OCI-LY1 (cell line): ENCODE results near the gene SGO2.

Experiments used
- EZH2 ChIP-seq: fragments of 200-600 bp; sonication (generic), shearing (Covaris generic); IDR thresholded peaks from 2 replicates; pipeline ENCODE4 v1.8.0; 2017; ENCODE audit warnings: borderline replicate concordance, mixed run types, mild to moderate bottlenecking, antibody characterized with exemption, low read length, moderate library complexity, mixed read lengths
- TF ChIP-seq, protein P1 (sequence below): fragments of 200-600 bp; sonication (generic), shearing (Covaris generic); IDR thresholded peaks from 2 replicates; pipeline ENCODE4 v1.5.1; 2017; ENCODE audit warnings: mild to moderate bottlenecking, antibody characterized with exemption, low read length, moderate library complexity, mixed read lengths

DNA sequence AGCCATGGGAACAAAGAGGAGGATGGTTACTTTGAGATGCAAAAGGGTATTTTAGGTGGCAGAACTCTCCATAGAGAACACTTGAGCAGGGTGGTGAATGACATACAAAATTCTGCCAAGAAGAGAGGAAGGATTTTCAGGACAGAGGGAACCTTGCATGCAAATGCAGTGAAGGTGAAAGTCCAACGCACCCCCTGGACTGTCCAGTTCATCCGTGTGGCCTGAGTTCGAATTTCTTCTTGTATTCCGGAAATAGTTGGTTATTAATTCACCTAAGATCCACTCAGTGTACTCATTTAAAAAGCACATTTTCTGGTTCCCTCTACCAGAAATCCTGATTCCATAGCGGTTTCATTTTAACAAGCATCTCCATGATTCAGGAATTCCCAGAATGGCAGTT is 65.3 kb downstream of the SGO2 start:
- TF ChIP-seq, protein P1, sequence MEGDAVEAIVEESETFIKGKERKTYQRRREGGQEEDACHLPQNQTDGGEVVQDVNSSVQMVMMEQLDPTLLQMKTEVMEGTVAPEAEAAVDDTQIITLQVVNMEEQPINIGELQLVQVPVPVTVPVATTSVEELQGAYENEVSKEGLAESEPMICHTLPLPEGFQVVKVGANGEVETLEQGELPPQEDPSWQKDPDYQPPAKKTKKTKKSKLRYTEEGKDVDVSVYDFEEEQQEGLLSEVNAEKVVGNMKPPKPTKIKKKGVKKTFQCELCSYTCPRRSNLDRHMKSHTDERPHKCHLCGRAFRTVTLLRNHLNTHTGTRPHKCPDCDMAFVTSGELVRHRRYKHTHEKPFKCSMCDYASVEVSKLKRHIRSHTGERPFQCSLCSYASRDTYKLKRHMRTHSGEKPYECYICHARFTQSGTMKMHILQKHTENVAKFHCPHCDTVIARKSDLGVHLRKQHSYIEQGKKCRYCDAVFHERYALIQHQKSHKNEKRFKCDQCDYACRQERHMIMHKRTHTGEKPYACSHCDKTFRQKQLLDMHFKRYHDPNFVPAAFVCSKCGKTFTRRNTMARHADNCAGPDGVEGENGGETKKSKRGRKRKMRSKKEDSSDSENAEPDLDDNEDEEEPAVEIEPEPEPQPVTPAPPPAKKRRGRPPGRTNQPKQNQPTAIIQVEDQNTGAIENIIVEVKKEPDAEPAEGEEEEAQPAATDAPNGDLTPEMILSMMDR: no peak
- TF ChIP-seq EZH2: no peak
